ENCODE data around the gene KIR3DL2.
"Not testable (repeated sequence)": the region's sequence is repeated elsewhere in the genome, so short reads cannot be mapped to it uniquely, and the experiment has no call there.

The KIR3DL2 gene

DNA sequence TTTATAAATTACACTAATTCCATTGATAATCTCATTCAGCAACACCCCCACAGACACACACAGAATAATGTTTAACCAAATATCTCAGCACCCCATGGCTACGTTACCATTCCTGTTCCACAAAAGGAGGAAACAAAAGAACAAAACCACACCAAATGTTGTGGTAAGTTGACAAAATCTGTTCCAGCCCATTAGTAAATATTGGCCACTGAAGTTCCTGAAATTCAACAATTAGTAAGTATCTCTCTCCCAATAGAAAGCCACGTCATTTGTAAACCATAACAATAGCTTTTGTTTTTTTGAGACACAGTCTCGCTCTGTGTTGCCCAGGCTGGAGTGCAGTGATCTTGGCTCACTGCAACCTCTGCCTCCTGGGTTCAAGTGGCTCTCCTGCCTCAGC lies 21.5 kb downstream of the KIR3DL2 start:
- DNase-seq (ENCODE audit: low read depth) = no peak

DNA sequence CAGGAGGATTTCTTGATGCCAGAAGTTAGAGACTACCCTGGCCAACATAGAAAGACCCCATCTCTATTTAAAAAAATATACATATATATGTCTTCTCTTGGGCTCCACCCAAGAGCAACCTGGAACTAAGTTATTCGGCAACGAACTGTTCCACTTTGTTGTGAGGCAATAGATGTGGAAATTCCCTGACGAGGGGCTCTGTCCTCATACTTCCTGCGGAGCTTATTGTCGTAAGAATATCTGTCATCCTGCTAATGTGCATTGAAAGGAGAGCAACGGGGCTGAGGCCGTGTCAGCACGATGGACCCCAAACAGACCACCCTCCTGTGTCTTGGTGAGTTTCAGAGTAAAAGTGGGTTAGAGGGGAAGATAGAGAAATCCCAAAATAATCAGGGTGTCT lies 23.7 kb downstream of the KIR3DL2 start, which contains the start of gene FCAR:
Gene FCAR (plus strand): TSS at position 246 of the 400 bp plus-strand sequence. CDS start 55 bp downstream, at position 301.
- no peak for DNase-seq (ENCODE audit: low read depth)

- DNase-seq (ENCODE audit: low read depth) = no peak
Measured at GRCh38 chr19:54875506-54875905, 25.3 kb downstream of the KIR3DL2 start.

DNA sequence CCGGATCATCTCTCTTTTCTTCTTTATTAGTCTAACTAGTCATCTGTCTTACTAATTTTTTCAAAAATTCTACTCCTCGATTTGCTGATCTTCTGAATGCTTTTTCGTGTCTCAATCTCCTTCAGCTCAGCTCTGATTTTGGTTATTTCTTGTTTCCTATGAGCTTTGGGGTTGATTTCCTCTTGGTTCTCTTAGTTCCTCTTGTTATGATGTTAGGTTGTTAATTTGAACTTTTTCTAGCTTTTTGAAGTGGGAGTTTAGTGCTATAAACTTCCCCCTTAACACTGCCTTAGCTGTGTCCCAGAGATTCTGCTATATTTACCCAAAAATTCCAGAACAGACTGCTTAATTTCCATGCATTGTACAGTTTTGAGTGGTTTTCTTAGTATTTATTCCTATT lies 27.2 kb downstream of the KIR3DL2 start:
- DNase-seq (ENCODE audit: low read depth) = no peak

DNA sequence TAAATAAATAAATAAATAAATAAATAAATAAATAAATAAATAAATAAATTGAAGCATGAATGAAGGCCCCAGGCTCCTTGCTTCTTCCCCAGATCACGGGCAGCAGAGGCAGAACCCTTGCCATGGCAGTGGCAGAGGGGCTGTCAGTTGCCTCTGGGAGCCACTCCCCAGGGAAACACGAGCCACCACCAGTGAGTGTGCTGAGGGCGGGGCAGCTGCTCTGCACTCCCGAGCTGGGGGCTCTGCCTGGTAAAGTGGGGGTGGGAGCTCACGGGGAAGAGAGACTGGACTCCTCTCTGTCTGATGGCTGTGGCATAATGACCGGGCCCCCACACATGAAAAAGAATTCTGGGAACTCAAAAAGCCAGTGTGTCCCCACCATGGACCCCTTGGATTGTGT lies 31.6 kb downstream of the KIR3DL2 start:
- DNase-seq (ENCODE audit: low read depth) = no peak

DNA sequence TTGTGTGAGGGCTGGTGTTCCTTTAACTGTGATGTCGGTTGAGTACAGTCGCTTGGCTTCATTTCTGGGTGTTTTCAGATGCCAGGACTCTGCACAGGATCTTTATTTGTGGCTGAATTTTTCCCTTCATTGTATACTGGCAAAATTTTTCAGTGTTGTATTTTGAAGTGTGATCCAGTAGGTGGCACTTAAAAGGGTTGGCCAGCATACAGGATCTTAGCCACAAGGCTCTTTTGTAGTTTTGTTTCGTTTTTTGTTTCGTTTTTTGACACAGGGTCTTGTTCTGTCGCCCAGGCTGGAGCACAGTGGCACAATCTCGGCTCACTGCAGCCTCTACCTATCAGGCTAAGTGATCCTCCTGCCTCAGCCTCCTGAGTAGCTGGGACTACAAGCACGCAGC lies 32.5 kb downstream of the KIR3DL2 start:
- DNase-seq (ENCODE audit: low read depth) = no peak

GRCh38 chr19:54883228-54883627 lies 33.0 kb downstream of the KIR3DL2 start:
- DNase-seq (ENCODE audit: low read depth) = no peak

DNA sequence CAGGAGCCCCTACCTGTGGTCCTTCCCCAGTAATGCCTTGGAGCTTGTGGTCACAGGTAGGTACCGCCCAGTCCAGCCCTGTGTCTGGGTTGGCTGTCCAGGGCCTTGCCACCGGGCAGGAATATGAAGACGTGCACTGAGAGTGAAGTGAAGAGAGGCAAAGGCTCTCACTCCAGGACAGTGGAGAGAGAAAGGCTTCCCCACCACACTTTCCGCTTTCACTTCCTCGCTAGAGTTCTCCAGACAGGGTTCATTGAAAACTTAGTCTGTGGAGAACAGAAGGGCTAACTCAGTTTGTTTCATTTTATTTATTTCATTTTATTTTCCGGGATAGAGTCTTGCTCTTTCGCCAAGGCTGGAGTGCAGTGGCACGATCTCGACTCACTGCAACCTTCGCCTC lies 38.0 kb downstream of the KIR3DL2 start:
- no peak for DNase-seq (ENCODE audit: low read depth)

GRCh38 chr19:54889566-54889965 lies 39.3 kb downstream of the KIR3DL2 start:
- DNase-seq (ENCODE audit: low read depth) = no peak

DNA sequence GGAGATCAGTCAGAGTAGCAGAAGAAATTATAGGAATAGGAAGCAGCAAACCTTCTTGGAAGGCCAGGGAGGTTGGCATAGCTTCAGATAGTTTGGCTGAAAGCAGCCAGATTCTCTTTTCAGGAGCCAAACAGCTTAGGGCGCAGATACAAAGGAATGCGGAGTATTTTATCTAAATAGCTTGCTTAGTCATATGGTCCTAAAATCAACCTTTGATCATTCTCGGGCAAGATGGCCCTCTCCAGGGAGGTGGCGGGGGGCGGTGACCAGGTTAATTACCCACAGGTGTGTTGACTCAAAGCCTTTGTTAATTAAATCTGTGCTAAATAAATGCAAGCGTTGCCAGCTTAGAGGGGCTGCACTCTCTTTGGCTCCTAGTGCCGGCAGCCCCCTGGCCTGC lies 43.2 kb downstream of the KIR3DL2 start:
- no peak for DNase-seq (ENCODE audit: low read depth)

DNA sequence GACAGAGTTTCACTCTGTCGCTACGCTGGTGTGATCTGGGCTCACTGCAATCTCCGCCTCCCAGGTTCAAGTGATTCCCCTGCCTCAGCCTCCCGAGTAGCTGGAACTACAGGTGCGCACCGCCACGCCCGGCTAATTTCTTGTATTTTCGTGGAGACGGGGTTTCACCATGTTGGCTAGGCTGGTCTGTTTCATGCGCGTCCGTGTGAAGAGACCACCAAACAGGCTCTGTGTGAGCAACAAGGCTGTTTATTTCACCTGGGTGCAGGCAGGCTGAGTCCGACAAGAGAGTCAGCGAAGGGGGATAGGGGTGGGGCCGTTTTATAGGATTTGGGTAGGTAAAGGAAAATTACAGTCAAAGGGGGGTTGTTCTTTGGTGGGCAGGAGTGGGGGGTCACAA lies 43.9 kb downstream of the KIR3DL2 start:
- not testable (repeated sequence) for DNase-seq (ENCODE audit: low read depth)

DNA sequence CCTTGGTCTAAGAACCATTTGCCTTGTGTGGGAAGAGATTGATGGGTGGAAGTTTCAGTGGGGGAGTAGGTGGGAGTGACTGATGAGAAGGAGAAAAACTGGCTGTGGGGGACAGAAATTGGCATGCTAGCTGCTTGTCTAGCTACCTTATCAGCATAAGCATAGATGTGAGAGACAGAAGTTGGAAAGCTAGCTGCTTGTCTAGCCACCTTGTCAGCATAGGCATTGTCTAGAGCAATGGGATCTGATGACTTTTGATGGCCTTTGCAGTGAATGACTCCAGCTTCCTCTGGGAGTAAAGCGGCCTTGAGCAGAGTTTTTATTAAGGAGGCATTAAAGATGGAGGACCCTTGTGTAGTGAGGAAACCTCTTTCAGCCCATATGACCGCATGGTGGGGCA lies 45.8 kb downstream of the KIR3DL2 start:
- DNase-seq (ENCODE audit: low read depth) = no peak

DNA sequence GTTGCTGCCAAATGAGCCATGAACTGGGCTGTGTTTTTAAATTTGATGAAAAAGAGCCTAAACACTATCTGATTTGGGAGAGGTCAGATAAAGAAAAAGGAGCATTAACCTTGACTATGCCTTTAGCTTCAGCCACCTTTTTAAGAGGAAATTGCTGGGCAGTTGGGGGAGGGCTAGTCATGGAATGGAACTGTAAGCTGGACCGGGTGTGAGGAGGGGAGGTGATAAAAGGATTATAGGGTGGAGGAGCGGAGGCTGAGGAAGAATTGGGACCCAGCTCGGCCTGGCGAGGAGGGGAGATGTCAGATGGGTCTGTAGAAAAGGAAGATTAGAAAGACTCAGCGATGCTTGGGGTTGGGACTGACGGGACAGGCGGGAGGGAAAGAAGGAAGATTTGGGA lies 48.4 kb downstream of the KIR3DL2 start:
- DNase-seq (ENCODE audit: low read depth) = not testable (repeated sequence)

GRCh38 chr19:54899646-54900045 lies 49.4 kb downstream of the KIR3DL2 start:
- DNase-seq (ENCODE audit: low read depth) = not testable (repeated sequence)

GRCh38 chr19:54901153-54901552 lies 50.9 kb downstream of the KIR3DL2 start:
- DNase-seq (ENCODE audit: low read depth) = not testable (repeated sequence)

GRCh38 chr19:54902061-54902460 lies 51.8 kb downstream of the KIR3DL2 start:
- no peak for DNase-seq (ENCODE audit: low read depth)

- DNase-seq (ENCODE audit: low read depth) = no peak
Measured at GRCh38 chr19:54903303-54903702, 53.1 kb downstream of the KIR3DL2 start.

DNA sequence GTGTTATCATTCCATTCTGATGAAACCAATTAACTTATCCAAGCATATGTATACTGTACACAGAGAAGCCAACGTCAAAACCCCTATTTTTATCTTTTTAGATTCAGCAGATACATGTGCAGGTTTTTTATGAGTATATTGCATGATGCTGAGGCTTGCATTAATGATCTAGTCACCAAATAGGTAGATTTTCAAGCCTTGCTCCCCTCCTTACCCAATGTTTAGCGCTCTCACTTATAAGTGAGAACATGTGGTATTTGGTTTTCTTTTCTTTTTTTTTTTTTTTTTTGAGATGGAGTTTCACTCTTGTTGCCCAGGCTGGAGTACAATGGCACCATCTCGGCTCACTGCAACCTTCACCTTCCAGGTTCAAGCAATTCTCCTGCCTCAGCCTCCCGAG lies 54.0 kb downstream of the KIR3DL2 start:
- DNase-seq (ENCODE audit: low read depth) = not testable (repeated sequence)

DNA sequence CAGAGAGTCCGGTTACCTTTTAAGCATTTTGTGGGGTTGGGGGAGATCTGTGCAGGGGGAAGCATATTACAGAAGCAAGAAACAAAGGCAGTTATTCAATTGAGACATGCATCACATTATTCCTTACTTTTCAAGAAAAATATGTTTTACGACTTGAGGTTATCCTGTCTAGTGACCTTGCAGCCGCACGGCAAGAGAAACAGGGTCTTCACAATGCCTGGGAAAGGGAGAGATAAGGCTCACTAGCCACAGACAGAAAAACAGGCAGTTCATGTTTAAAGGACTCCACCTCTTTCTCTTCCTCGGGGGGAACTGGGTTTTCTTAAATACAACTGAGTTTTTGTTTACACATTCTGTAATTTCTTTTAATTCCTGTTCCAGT lies 55.2 kb downstream of the KIR3DL2 start:
- no peak for DNase-seq (ENCODE audit: low read depth)

DNA sequence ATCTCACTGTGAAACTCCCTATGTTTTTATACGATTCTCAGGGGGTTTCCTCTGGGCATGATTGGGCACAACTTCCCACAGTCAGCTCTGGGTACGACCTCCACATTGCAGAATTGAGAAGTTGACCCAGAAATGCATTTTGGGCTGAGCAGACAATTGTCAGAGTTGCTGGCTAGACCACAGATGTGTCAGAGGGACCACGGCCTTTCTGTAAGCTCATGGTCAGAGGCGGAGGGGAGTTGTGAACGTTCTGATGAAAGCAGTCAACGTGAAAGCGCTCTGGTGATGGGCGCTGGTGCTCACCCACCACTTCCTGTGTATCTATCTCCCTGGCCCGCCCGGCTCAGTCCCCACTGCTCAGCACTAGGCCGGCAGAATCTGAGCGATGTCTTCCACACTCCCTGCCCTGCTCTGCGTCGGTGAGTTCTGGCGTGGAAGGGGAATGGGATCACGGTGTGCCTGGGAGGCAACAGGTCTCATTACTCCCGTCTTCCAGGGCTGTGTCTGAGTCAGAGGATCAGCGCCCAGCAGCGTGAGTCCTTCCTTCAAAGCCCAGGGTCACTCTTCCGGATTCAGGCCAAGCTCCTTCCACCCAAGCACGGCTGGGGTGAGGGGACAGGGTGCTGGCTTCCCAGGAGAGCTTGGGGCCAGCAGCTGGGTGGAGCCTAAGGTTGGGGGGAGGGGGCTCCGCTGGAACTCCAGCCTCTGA lies 55.7 kb downstream of the KIR3DL2 start, which contains the start of gene NCR1:
Gene NCR1 (plus strand): TSS at position 346 of the 709 bp plus-strand sequence. CDS start 40 bp downstream, at position 386.
- no peak for DNase-seq (ENCODE audit: low read depth)

DNA sequence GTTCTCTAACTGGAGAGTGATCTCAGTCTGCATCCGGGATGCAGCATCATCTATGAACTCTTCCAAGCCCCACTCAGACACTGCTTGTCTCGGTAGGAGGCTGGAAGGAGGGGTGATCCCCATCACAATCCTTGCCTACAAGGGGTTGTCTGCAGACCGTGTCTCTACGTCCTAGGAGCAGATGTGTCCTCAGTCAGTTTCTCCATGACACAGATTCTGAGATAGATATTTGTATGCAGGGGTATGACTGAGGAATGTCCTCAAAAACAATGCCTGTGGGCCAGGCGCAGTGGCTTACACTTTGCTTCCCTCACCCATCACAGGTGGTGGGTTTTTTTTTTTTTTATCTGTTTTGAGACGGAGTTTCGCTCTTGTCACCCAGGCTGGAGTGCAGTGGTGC lies 56.6 kb downstream of the KIR3DL2 start:
- no peak for DNase-seq (ENCODE audit: low read depth)

DNA sequence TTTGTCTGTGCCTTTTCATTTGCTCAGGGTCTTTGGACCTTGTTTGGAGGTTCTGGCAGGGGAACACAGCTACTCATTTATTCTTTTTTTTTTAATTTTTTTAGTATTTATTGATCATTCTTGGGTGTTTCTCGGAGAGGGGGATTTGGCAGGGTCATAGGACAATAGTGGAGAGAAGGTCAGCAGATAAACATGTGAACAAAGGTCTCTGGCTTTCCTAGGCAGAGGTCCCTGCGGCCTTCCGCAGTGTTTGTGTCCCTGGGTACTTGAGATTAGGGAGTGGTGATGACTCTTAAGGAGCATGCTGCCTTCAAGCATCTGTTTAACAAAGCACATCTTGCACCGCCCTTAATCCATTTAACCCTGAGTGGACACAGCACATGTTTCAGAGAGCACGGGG lies 57.7 kb downstream of the KIR3DL2 start:
- DNase-seq (ENCODE audit: low read depth) = not testable (repeated sequence)
